Measurements from ENCODE around the gene TFCP2L1. TPM values are rescaled to one million over a fixed set of nuclear protein-coding genes. Genes with fewer than 3 reads are reported as not detected.

Gene TFCP2L1
- polyA plus RNA-seq, 3 donors = 0.03 to 0.24 TPM; not detected in 1

DNA sequence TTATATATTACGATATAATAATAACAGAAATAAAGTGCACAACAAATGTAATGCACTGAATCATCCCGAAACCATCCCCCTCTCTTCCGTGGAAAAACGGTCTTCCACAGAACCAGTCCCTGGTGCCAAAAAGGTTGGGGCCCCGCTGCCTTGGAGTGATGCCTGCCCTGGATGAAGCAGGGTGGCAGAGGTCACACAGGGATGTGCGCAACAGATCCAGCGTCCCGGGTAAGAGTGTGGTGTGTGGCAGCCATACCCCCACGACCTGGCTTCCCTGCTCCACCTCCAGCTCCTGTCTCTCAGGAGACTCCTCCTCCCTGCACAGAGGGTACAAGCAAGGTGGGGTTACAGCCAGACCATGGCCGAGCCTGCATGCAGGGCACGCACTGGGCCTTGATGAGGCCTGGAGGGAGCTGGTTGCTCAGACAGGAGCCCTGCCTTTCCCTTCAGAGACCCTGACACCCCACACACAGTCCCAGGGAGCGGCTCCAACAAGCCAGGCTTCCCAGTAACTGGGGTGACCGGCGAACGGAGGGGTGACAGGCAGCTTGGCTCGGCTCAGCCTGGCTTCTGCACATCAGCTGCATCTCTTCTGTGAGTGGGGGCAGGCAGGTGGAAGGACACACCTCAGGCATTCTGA, 41.1 kb downstream of the TFCP2L1 start:
- 89% methylated on average over 6 of the region's 16 CpGs for WGBS (ENCODE audit: insufficient coverage)

DNA sequence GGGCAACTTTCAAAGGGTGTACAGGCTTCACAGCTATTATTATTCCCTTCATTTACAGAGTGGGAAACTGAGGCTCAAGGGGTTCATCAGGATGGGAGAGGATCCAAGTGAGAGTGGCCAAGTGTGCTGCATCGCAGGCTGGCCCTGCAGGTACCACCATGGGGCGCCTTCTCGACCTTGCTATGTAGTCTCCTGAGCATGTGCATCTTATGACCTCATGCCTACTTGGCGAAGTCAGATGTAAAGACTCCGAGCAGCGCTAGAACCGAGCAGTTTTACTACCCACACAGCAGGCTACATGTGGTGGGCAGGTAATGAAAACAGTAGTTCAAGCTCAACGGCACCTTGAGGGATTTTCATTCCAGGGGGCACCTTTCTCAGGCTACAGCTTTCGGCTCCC, 42.0 kb downstream of the TFCP2L1 start:
- Mint-ChIP-seq H3K36me3 (no peaks in the 10 kb centered on the region), H3K27ac (no peak overlapping the region), H3K27me3 (ENCODE audit: low read depth in 3 of 3) (peaks cover 5 to 11% (median 5%) of the 10 kb centered on the region in 3 donors), H3K4me1 (peaks cover 5% of the 10 kb centered on the region), H3K4me3 (no peak overlapping the region), H3K9me3 (peaks cover 0 to 2% (median 0%) of the 10 kb centered on the region in 7 donors)
- no peak overlapping the region for H3K27ac ChIP-seq (ENCODE audit: low read depth in 1 of 2, low read length in 2 of 2)
- TF ChIP-seq, protein P1, sequence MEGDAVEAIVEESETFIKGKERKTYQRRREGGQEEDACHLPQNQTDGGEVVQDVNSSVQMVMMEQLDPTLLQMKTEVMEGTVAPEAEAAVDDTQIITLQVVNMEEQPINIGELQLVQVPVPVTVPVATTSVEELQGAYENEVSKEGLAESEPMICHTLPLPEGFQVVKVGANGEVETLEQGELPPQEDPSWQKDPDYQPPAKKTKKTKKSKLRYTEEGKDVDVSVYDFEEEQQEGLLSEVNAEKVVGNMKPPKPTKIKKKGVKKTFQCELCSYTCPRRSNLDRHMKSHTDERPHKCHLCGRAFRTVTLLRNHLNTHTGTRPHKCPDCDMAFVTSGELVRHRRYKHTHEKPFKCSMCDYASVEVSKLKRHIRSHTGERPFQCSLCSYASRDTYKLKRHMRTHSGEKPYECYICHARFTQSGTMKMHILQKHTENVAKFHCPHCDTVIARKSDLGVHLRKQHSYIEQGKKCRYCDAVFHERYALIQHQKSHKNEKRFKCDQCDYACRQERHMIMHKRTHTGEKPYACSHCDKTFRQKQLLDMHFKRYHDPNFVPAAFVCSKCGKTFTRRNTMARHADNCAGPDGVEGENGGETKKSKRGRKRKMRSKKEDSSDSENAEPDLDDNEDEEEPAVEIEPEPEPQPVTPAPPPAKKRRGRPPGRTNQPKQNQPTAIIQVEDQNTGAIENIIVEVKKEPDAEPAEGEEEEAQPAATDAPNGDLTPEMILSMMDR (IDR thresholded peaks at IDR 0.05) = no peak
- H3K9ac ChIP-seq (ENCODE audit: insufficient read depth, low read length, poor library complexity, severe bottlenecking) = no peak overlapping the region
- intact Hi-C loops (cut with micrococcal nuclease) = no loop called here
- no peak overlapping the region for H2AFZ ChIP-seq (ENCODE audit: insufficient read depth, low read depth, low read length, poor library complexity, severe bottlenecking)
- H3K27me3 ChIP-seq (ENCODE audit: control insufficient read depth in 2 of 2, insufficient read depth in 2 of 2, low read length in 2 of 2) = no peaks in the 10 kb centered on the region
- no peak overlapping the region for H3K4me2 ChIP-seq (replicated peaks; ENCODE audit: extremely low read depth, low read length, poor library complexity, severe bottlenecking)
- H4K20me1 ChIP-seq (ENCODE audit: insufficient read depth, low read length) = no peaks in the 10 kb centered on the region
- no peaks in the 10 kb centered on the region for H3K79me2 ChIP-seq (ENCODE audit: insufficient read depth, low read length)
- H3K4me1 ChIP-seq (ENCODE audit: control insufficient read depth in 1 of 2, insufficient read depth in 2 of 2, low read length in 2 of 2) = no peaks in the 10 kb centered on the region
- DNase-seq = no peak
- 93% methylated on average over 3 of the region's 9 CpGs for WGBS (ENCODE audit: insufficient coverage)
- H3K4me3 ChIP-seq (replicated peaks in 1 of 3; ENCODE audit: low read depth in 2 of 3, low read length in 3 of 3) = no peak overlapping the region
- no peaks in the 10 kb centered on the region for H3K36me3 ChIP-seq (replicated peaks in 1 of 2; ENCODE audit: control insufficient read depth in 1 of 2, insufficient read depth in 2 of 2, low read length in 2 of 2)
- H3K9me3 ChIP-seq (replicated peaks in 1 of 2; ENCODE audit: control insufficient read depth in 1 of 2, insufficient read depth in 1 of 2, low read length in 2 of 2) = no peaks in the 10 kb centered on the region

More for the DNA sequence above, 41.1 kb downstream of the TFCP2L1 start:
- Histone ChIP-seq H3K27me3 (ENCODE audit: control insufficient read depth in 2 of 2, insufficient read depth in 2 of 2, low read length in 2 of 2) (no peaks in the 10 kb centered on the region), H3K4me3 (replicated peaks in 1 of 3; ENCODE audit: low read depth in 2 of 3, low read length in 3 of 3) (no peak overlapping the region), H3K4me2 (replicated peaks; ENCODE audit: extremely low read depth, low read length, poor library complexity, severe bottlenecking) (no peak overlapping the region), H3K4me1 (ENCODE audit: control insufficient read depth in 1 of 2, insufficient read depth in 2 of 2, low read length in 2 of 2) (no peaks in the 10 kb centered on the region), H3K27ac (ENCODE audit: low read depth in 1 of 2, low read length in 2 of 2) (no peak overlapping the region), H3K9me3 (replicated peaks in 1 of 2; ENCODE audit: control insufficient read depth in 1 of 2, insufficient read depth in 1 of 2, low read length in 2 of 2) (no peaks in the 10 kb centered on the region), H3K79me2 (ENCODE audit: insufficient read depth, low read length) (no peaks in the 10 kb centered on the region), H2AFZ (ENCODE audit: insufficient read depth, low read depth, low read length, poor library complexity, severe bottlenecking) (no peak overlapping the region), H3K36me3 (replicated peaks in 1 of 2; ENCODE audit: control insufficient read depth in 1 of 2, insufficient read depth in 2 of 2, low read length in 2 of 2) (no peaks in the 10 kb centered on the region), H4K20me1 (ENCODE audit: insufficient read depth, low read length) (no peaks in the 10 kb centered on the region), H3K9ac (ENCODE audit: insufficient read depth, low read length, poor library complexity, severe bottlenecking) (no peak overlapping the region)
- TF ChIP-seq, protein P1 (IDR thresholded peaks at IDR 0.05) = no peak
- DNase-seq = no peak
- no peaks in the 10 kb centered on the region for H3K36me3 Mint-ChIP-seq
- no peak overlapping the region for H3K4me3 Mint-ChIP-seq
- peaks cover 0 to 2% (median 0%) of the 10 kb centered on the region in 7 donors for H3K9me3 Mint-ChIP-seq
- peaks cover 5 to 11% (median 5%) of the 10 kb centered on the region in 3 donors for H3K27me3 Mint-ChIP-seq (ENCODE audit: low read depth in 3 of 3)
- intact Hi-C loops (cut with micrococcal nuclease) = no loop called here
- no peak overlapping the region for H3K27ac Mint-ChIP-seq
- H3K4me1 Mint-ChIP-seq = peaks cover 5% of the 10 kb centered on the region

Measured in CD14-positive monocyte (primary cell).